GM23338 (cell line): ENCODE data around the gene TANC2. TPM values are rescaled to one million over a fixed set of nuclear protein-coding genes. Genes with fewer than 3 reads are reported as not detected.

Experiments used
- ATAC-seq: fragments of 200-7000 bp; cut with Tn5 transposase; 3 replicates; pipeline ENCODE4 v1.9.1; 2020
- DNase-seq: peaks from one replicate; pipeline ENCODE4 v3.0.0-alpha.2; 2015; ENCODE audit warnings: low spot score
- H2AFZ ChIP-seq: fragments of 200-600 bp; sonication (generic); 2 replicates; pipeline ENCODE4 v1.8.0; 2016; ENCODE audit warnings: antibody characterized with exemption, mild to moderate bottlenecking, moderate library complexity
- H3F3A ChIP-seq: fragments of 200-600 bp; sonication (generic); replicated peaks from 2 replicates; pipeline ENCODE4 v1.8.0; 2017; ENCODE audit warnings: antibody characterized with exemption, mixed run types, low read depth
- H3K27ac ChIP-seq: fragments of 200-600 bp; sonication (generic); 2 replicates; pipeline ENCODE4 v1.6.1; 2016; ENCODE audit warnings: low read depth
- H3K27me3 ChIP-seq: fragments of 200-600 bp; sonication (generic); 2 replicates; pipeline ENCODE4 v1.8.0; 2016; ENCODE audit warnings: mild to moderate bottlenecking, mixed run types, moderate library complexity; ENCODE audit not compliant: insufficient read depth
- H3K36me3 ChIP-seq: fragments of 200-600 bp; sonication (generic); 2 replicates; pipeline ENCODE4 v1.8.0; 2016; ENCODE audit warnings: mild to moderate bottlenecking; ENCODE audit not compliant: insufficient read depth
- H3K4me1 ChIP-seq: fragments of 200-600 bp; sonication (generic); 2 replicates; pipeline ENCODE4 v1.8.0; 2016; ENCODE audit warnings: mild to moderate bottlenecking, moderate library complexity; ENCODE audit not compliant: insufficient read depth
- H3K4me2 ChIP-seq: fragments of 200-600 bp; sonication (generic); 2 replicates; pipeline ENCODE4 v1.7.1; 2017; ENCODE audit warnings: mixed run types
- H3K4me3 ChIP-seq: fragments of 200-600 bp; sonication (generic); 2 replicates; pipeline ENCODE4 v1.6.1; 2016; ENCODE audit warnings: mixed run types
- H3K79me2 ChIP-seq: fragments of 200-600 bp; sonication (generic); replicated peaks from 2 replicates; pipeline ENCODE4 v1.8.0; 2017; ENCODE audit warnings: mild to moderate bottlenecking; ENCODE audit not compliant: insufficient read depth
- H3K9me2 ChIP-seq: fragments of 200-600 bp; sonication (generic); 2 replicates; pipeline ENCODE4 v1.8.0; 2017; ENCODE audit not compliant: insufficient read depth
- H4K20me1 ChIP-seq: fragments of 200-600 bp; sonication (generic); replicated peaks from 2 replicates; pipeline ENCODE4 v1.8.0; 2017; ENCODE audit warnings: mild to moderate bottlenecking; ENCODE audit not compliant: insufficient read depth
- H3K27ac Mint-ChIP-seq: 2 replicates; pipeline ENCODE4 v1.8.0; 2020; ENCODE audit warnings: inconsistent platforms, mild to moderate bottlenecking, moderate library complexity, mixed read lengths
- H3K27me3 Mint-ChIP-seq: 3 replicates; pipeline ENCODE4 v1.8.0; 2022; ENCODE audit warnings: low read depth, mild to moderate bottlenecking, moderate library complexity, mixed read lengths, inconsistent platforms; ENCODE audit not compliant: insufficient read depth, poor library complexity
- H3K36me3 Mint-ChIP-seq: 3 replicates; pipeline ENCODE4 v1.8.0; 2021; ENCODE audit warnings: low read depth, mild to moderate bottlenecking, inconsistent platforms, moderate library complexity, mixed read lengths
- H3K4me1 Mint-ChIP-seq: 3 replicates; pipeline ENCODE4 v1.8.0; 2020; ENCODE audit warnings: mild to moderate bottlenecking, inconsistent platforms, mixed read lengths
- H3K4me3 Mint-ChIP-seq: 3 replicates; pipeline ENCODE4 v1.8.0; 2021; ENCODE audit warnings: moderate library complexity, mild to moderate bottlenecking, inconsistent platforms, mixed read lengths
- H3K9me3 Mint-ChIP-seq: 3 replicates; pipeline ENCODE4 v1.8.0; 2020; ENCODE audit warnings: moderate library complexity, mild to moderate bottlenecking, inconsistent platforms, mixed read lengths
- CREB1 ChIP-seq: fragments of 250-450 bp; sonication (Bioruptor Pico); IDR thresholded peaks from 2 replicates; pipeline ENCODE4 v1.5.0; 2020; ENCODE audit warnings: low read depth, mild to moderate bottlenecking, moderate library complexity
- EZH2 ChIP-seq: fragments of 200-600 bp; sonication (generic); IDR thresholded peaks from one replicate; pipeline ENCODE4 v1.8.0; 2017; ENCODE audit warnings: antibody characterized with exemption, mild to moderate bottlenecking, low read depth; ENCODE audit not compliant: unreplicated experiment
- EZH2phosphoT487 ChIP-seq: fragments of 200-600 bp; sonication (generic); IDR thresholded peaks from one replicate; pipeline ENCODE4 v1.8.1; 2018; ENCODE audit warnings: antibody characterized with exemption; ENCODE audit not compliant: unreplicated experiment
- JUNB ChIP-seq: IDR thresholded peaks from one replicate; pipeline ENCODE4 v1.6.1; 2016; ENCODE audit warnings: antibody characterized with exemption; ENCODE audit not compliant: unreplicated experiment
- NANOG ChIP-seq: IDR thresholded peaks from 2 replicates; pipeline ENCODE4 v1.6.1; 2016; ENCODE audit warnings: antibody characterized with exemption, borderline replicate concordance
- POLR2AphosphoS5 ChIP-seq: IDR thresholded peaks from 2 replicates; pipeline ENCODE4 v1.6.1; 2016; ENCODE audit warnings: antibody characterized with exemption, low read depth
- STAT1 ChIP-seq: IDR thresholded peaks from one replicate; pipeline ENCODE4 v1.6.1; 2016; ENCODE audit warnings: antibody characterized with exemption; ENCODE audit not compliant: unreplicated experiment
- ZNF114 ChIP-seq: fragments of 250-450 bp; sonication (Bioruptor Pico); IDR thresholded peaks from 2 replicates; pipeline ENCODE4 v1.5.0; 2020; ENCODE audit warnings: mild to moderate bottlenecking, moderate library complexity
- polyA plus RNA-seq: library from polyadenylated mRNA; unstranded; fragments of >200 nt; fragmentation: Nextera tagmentation; extraction: Ambion mirVana; gene quantifications from 2 replicates; pipeline ENCODE4 v1.2.1, GENCODE V29; 2016
- total RNA-seq: library from RNA; depleted of rRNA; stranded (reverse); fragments of >200 nt; shearing (Covaris generic); gene quantifications from 2 replicates; pipeline ENCODE4 v1.2.3, GENCODE V29; 2014
- TF ChIP-seq, protein P1 (sequence below): fragments of 250-450 bp; sonication (Bioruptor Pico); IDR thresholded peaks from 2 replicates; pipeline ENCODE4 v1.5.0; 2020; ENCODE audit warnings: mild to moderate bottlenecking, moderate library complexity
- TF ChIP-seq, protein P2 (sequence below): IDR thresholded peaks from 2 replicates; pipeline ENCODE4 v1.6.1; 2016; ENCODE audit warnings: antibody characterized with exemption

Gene TANC2
- total and polyA plus RNA-seq, 2 experiments from 2014 or later, result 1.7 to 5.9 TPM

DNA sequence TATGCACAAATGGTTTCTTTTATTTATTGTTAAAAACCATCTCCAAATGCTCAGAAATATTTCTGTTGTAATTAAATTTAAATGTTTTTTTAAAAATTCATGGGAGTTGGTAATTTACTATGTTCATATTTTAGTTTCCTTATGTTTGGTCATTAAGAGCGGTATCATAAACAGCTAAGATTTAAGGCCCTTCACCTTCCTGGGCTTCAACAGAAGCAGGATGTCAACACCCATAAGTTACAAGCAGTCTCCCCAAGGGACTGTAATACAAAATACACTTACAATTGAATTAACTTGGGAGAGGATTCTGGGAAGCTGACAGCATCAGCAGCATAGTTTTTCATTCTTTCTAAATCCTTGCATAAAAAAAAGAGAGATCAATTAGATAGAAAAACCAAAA, 30.9 kb upstream of the TANC2 start (continued):
- TF ChIP-seq, protein P1, sequence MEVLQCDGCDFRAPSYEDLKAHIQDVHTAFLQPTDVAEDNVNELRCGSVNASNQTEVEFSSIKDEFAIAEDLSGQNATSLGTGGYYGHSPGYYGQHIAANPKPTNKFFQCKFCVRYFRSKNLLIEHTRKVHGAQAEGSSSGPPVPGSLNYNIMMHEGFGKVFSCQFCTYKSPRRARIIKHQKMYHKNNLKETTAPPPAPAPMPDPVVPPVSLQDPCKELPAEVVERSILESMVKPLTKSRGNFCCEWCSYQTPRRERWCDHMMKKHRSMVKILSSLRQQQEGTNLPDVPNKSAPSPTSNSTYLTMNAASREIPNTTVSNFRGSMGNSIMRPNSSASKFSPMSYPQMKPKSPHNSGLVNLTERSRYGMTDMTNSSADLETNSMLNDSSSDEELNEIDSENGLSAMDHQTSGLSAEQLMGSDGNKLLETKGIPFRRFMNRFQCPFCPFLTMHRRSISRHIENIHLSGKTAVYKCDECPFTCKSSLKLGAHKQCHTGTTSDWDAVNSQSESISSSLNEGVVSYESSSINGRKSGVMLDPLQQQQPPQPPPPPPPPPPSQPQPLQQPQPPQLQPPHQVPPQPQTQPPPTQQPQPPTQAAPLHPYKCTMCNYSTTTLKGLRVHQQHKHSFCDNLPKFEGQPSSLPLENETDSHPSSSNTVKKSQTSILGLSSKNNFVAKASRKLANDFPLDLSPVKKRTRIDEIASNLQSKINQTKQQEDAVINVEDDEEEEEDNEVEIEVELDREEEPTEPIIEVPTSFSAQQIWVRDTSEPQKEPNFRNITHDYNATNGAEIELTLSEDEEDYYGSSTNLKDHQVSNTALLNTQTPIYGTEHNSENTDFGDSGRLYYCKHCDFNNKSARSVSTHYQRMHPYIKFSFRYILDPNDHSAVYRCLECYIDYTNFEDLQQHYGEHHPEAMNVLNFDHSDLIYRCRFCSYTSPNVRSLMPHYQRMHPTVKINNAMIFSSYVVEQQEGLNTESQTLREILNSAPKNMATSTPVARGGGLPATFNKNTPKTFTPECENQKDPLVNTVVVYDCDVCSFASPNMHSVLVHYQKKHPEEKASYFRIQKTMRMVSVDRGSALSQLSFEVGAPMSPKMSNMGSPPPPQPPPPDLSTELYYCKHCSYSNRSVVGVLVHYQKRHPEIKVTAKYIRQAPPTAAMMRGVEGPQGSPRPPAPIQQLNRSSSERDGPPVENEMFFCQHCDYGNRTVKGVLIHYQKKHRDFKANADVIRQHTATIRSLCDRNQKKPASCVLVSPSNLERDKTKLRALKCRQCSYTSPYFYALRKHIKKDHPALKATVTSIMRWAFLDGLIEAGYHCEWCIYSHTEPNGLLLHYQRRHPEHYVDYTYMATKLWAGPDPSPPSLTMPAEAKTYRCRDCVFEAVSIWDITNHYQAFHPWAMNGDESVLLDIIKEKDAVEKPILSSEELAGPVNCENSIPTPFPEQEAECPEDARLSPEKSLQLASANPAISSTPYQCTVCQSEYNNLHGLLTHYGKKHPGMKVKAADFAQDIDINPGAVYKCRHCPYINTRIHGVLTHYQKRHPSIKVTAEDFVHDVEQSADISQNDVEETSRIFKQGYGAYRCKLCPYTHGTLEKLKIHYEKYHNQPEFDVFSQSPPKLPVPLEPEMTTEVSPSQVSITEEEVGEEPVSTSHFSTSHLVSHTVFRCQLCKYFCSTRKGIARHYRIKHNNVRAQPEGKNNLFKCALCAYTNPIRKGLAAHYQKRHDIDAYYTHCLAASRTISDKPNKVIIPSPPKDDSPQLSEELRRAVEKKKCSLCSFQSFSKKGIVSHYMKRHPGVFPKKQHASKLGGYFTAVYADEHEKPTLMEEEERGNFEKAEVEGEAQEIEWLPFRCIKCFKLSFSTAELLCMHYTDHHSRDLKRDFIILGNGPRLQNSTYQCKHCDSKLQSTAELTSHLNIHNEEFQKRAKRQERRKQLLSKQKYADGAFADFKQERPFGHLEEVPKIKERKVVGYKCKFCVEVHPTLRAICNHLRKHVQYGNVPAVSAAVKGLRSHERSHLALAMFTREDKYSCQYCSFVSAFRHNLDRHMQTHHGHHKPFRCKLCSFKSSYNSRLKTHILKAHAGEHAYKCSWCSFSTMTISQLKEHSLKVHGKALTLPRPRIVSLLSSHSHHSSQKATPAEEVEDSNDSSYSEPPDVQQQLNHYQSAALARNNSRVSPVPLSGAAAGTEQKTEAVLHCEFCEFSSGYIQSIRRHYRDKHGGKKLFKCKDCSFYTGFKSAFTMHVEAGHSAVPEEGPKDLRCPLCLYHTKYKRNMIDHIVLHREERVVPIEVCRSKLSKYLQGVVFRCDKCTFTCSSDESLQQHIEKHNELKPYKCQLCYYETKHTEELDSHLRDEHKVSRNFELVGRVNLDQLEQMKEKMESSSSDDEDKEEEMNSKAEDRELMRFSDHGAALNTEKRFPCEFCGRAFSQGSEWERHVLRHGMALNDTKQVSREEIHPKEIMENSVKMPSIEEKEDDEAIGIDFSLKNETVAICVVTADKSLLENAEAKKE, result no peak

GRCh38 chr17:62935523-62935922, 30.5 kb upstream of the TANC2 start:
- H3K27ac ChIP-seq, result no peak overlapping the region
- Mint-ChIP-seq H3K36me3 (peaks cover 4% of the 10 kb centered on the region; the same call in 2 of the 3 replicates), H3K4me3 (no peak overlapping the region), H3K27me3 (no peaks in the 10 kb centered on the region), H3K4me1 (peaks cover 5% of the 10 kb centered on the region; the same call in 1 of the 3 replicates), H3K27ac (no peak overlapping the region), H3K9me3 (peaks cover 5% of the 10 kb centered on the region; the same call in 2 of the 3 replicates)
- no peak overlapping the region for H3K4me2 ChIP-seq
- no peaks in the 10 kb centered on the region for H3K79me2 ChIP-seq
- DNase-seq (no peak), ATAC-seq (no peak)
- peak overlapping the region; percentile 74; the same call in 1 of the 2 replicates for H2AFZ ChIP-seq
- H3K4me3 ChIP-seq, result no peak overlapping the region
- H3K4me1 ChIP-seq, result no peaks in the 10 kb centered on the region
- no peaks in the 10 kb centered on the region for H3K9me2 ChIP-seq
- no peaks in the 10 kb centered on the region for H3K36me3 ChIP-seq
- H3F3A ChIP-seq, result no peaks in the 10 kb centered on the region
- no peaks in the 10 kb centered on the region for H3K27me3 ChIP-seq
- H4K20me1 ChIP-seq, result no peaks in the 10 kb centered on the region
- TF ChIP-seq, protein P1, result no peak
- TF ChIP-seq ZNF114 (CRISPR knock-in tag) (no peak), STAT1 (no peak), CREB1 (CRISPR knock-in tag) (no peak), JUNB (no peak), EZH2phosphoT487 (no peak), POLR2AphosphoS5 (no peak), NANOG (no peak), EZH2 (no peak)
- TF ChIP-seq, protein P2, sequence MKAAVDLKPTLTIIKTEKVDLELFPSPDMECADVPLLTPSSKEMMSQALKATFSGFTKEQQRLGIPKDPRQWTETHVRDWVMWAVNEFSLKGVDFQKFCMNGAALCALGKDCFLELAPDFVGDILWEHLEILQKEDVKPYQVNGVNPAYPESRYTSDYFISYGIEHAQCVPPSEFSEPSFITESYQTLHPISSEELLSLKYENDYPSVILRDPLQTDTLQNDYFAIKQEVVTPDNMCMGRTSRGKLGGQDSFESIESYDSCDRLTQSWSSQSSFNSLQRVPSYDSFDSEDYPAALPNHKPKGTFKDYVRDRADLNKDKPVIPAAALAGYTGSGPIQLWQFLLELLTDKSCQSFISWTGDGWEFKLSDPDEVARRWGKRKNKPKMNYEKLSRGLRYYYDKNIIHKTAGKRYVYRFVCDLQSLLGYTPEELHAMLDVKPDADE, result no peak
